ENCODE data around the gene G3BP2.

G3BP2 gene

GRCh38 chr4:75637176-75637575, 36.0 kb downstream of the G3BP2 start:
- DNase-seq: no peak

GRCh38 chr4:75634951-75635350, 38.3 kb downstream of the G3BP2 start:
- no peak for DNase-seq

DNA sequence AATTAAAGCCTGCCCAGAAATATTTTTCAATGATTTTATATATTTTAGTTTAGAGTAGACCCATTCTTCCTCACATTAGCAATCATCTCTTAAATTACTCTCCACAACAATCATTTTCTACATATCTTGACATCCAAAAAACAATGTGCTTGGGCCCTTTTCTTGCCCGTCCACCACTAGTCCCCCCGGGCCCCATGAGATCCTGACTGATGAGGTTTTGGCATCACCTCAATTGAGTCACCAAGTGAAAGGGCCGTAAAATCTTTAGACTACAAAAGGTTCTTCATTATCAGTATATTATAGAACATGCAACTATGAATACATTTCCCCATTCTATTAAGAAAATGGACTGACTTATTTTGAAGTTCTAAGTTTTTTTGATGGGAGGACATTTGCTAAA, 38.9 kb downstream of the G3BP2 start:
- no peak for DNase-seq

GRCh38 chr4:75633846-75634245, 39.4 kb downstream of the G3BP2 start:
- DNase-seq: no peak

- DNase-seq: no peak
These were observed 42.3 kb downstream of the G3BP2 start for GRCh38 chr4:75630937-75631329.

GRCh38 chr4:75630174-75630936, 42.9 kb downstream of the G3BP2 start, which contains the start of gene CDKL2:
CDKL2 (minus strand) TSS chr4:75630528; CDS start chr4:75625988, 4,540 bp downstream.
- peak; percentile 8 for DNase-seq

DNA sequence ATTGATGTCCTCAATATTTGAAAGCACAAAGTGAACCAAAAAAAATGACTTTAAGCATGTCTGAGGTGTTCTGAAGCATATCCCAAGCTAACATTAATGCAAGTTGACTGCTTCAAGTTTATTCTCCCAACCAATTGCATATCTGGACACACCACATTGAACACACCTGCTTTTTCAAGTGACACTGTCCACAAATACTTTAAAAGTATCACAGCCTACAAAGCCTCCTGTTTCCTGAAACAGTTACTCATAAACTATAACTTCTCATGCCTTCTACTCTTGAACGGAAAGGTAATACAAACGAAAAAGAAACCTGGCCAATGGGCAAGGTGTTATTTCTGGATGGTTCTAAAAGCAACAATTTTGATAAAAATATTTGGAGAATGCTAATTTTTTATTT, 44.0 kb downstream of the G3BP2 start:
- DNase-seq: no peak

DNA sequence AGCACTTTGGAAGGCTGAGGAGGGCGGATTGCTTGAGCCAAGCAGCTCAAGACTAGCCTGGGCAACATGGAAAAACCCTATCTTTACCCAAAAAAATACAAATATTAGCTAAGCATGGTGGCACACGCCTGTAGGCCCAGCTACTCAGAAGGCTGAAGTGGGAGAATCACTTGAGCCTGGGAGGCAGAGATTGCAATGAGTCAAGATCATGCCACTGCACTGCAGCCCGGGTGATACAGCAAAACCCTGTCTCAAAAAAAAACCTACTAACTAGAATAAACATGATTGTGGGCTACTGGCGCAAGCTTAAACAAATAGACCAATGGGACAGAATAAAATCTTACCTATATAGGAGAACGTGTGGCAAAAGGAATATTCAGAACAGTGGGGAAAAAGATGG, 50.2 kb downstream of the G3BP2 start:
- DNase-seq: no peak

DNA sequence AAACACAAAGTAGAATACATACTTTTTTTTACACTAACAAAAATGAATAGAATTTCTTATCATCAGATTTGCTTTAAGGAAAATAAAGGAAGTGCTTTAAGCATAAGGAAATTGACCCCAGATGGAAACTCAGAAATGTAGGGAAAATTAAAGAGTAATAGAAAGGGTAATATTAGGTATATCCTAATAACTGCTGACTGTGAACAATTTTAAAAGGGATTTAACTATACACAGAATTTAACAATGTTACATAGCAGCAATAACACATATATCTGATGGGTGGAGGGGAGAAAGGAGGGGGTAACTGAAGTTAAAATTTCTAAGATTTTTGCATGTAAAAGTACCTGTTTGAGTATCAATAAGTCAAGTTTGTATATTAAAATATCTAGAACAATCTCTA, 51.5 kb downstream of the G3BP2 start:
- no peak for DNase-seq

GRCh38 chr4:75612306-75612705, 60.9 kb downstream of the G3BP2 start:
- DNase-seq: no peak

- no peak for DNase-seq
These were observed 67.3 kb downstream of the G3BP2 start for GRCh38 chr4:75605928-75606327.

DNA sequence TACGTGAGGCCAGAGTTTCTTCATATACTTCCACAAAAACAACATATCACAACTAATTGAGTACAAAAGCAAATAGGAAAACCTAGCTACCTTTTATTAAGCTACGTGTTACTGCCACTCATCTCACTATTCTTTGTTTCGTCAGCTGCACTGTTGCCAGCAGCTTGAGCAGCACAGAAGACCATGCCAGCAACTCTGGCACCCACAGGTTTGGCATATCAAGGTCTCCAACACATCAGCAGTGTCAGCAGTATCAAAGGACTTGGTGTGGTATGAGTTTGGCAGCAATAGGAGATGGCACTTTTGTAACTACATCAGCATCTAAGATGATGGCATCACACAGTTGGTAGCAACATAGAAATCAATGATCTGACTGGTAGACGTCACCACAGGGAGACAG, 73.6 kb downstream of the G3BP2 start:
- no peak for DNase-seq

DNA sequence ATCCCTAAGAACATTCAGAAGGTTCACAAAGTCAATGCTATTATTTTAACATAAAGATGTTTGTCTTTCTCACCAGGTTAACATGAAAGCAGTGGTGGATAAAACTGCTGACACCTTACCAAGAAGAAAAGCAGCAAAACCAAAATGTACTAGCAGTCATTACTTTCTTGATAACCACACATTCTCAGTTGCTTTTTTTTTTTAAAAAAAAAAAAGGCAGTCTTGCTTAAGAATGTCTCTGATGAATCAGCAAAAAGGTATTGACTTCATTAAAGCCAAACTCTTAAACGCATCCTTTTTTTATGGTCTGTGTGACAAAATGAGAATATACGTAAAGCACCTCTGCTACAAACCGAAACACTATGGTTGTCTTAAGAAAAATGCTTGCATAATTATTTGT, 74.8 kb downstream of the G3BP2 start:
- no peak for DNase-seq

DNA sequence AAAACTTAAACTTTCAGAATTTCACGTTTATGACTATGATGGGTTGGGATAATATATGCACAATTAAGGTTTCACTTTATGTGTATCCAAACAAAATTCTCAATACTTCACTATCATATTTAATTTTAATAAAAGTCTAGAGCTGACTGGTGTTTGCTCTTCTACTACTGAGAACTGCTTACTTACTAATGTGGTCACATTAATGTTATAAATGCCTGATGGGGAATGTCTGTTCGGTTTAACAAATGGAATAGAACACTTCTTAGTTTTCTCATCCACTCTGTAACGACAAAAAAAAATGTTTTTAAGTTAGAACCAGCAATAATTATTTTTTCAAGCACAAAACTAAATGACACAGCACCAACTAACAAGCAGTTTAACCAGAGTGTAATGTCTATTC, 77.2 kb downstream of the G3BP2 start:
- no peak for DNase-seq

DNA sequence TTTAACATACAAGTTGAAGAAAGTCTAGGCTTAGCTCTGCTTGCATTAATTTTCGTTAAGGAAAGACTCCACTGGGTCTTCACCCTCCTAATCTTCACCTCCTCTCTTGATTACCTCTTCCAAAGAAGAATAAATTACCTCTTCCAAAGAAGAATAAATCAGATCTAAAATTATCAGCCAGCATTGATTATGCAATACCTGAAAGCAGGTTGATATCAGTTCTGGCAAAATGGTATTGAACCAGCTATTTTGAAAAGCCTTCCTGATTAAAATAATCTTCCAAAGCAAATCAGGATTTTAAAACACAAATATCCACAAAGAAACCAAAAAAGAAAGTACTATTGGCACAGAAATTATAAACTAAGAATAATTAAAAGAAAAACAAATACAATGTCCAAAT, 79.8 kb downstream of the G3BP2 start:
- no peak for DNase-seq
